Left ventricle myocardium inferior (tissue), 1 donor: ENCODE data around the gene SRSF4. TPM values are rescaled to one million over a fixed set of nuclear protein-coding genes. Genes with fewer than 3 reads are reported as not detected.

Source experiments
- DNase-seq: peaks from one replicate; pipeline ENCODE4 v3.0.0-alpha.2; 2020
- H3K27ac ChIP-seq: fragments of 200-600 bp; replicated peaks from 2 replicates; pipeline ENCODE4 v1.8.0; 2021
- H3K27me3 ChIP-seq: fragments of 200-600 bp; 2 replicates; pipeline ENCODE4 v1.8.0; 2021; ENCODE audit warnings: low read depth
- H3K36me3 ChIP-seq: fragments of 200-600 bp; 2 replicates; pipeline ENCODE4 v1.8.0; 2021
- H3K4me1 ChIP-seq: fragments of 200-600 bp; 2 replicates; pipeline ENCODE4 v1.8.0; 2021
- H3K4me3 ChIP-seq: fragments of 200-600 bp; 2 replicates; pipeline ENCODE4 v1.8.0; 2021; ENCODE audit warnings: mild to moderate bottlenecking, moderate library complexity
- H3K9me3 ChIP-seq: fragments of 200-600 bp; replicated peaks from 2 replicates; pipeline ENCODE4 v1.8.0; 2021
- CTCF ChIP-seq: fragments of 200-600 bp; IDR thresholded peaks from 2 replicates; pipeline ENCODE4 v1.8.0; 2021; ENCODE audit warnings: antibody characterized with exemption, mild to moderate bottlenecking, borderline replicate concordance
- intact Hi-C: fragments of 100-400 bp; cut with micrococcal nuclease; formaldehyde crosslinking; loops from one replicate; pipeline ENCODE4 v1.11.0; 2022
- total RNA-seq: library from RNA; stranded (reverse); fragmentation: NEBNext Ultra II Directional; extraction: Animal tissue kit (Norgen Biotek cat#: 25700); gene quantifications from one replicate; pipeline ENCODE4 v1.2.1, GENCODE V29; 2021
- donor health status: DM: no; HTN: yes; CAD: no; lungs with severe emphysema.

SRSF4 gene
- total RNA-seq, 1 donor from 2014 or later = 51.1 TPM

GRCh38 chr1:29190718-29191117, 9.0 kb upstream of the SRSF4 start:
- H3K4me3 ChIP-seq = no peak overlapping the region
- intact Hi-C loops = no loop called here
- peaks cover 1% of the 10 kb centered on the region for H3K4me1 ChIP-seq
- no peak for DNase-seq
- no peaks in the 10 kb centered on the region for H3K9me3 ChIP-seq
- H3K36me3 ChIP-seq = peaks cover 29% of the 10 kb centered on the region
- no peaks in the 10 kb centered on the region for H3K27me3 ChIP-seq
- H3K27ac ChIP-seq = no peak overlapping the region
- no peak for TF ChIP-seq CTCF

GRCh38 chr1:29186707-29187106, 5.0 kb upstream of the SRSF4 start:
- TF ChIP-seq CTCF = no peak
- H3K36me3 ChIP-seq = no peaks in the 10 kb centered on the region
- peaks cover 9% of the 10 kb centered on the region for H3K4me1 ChIP-seq
- H3K9me3 ChIP-seq = no peaks in the 10 kb centered on the region
- H3K27me3 ChIP-seq = no peaks in the 10 kb centered on the region
- H3K4me3 ChIP-seq = no peak overlapping the region
- H3K27ac ChIP-seq = no peak overlapping the region
- intact Hi-C loops = no loop called here
- DNase-seq = no peak

DNA sequence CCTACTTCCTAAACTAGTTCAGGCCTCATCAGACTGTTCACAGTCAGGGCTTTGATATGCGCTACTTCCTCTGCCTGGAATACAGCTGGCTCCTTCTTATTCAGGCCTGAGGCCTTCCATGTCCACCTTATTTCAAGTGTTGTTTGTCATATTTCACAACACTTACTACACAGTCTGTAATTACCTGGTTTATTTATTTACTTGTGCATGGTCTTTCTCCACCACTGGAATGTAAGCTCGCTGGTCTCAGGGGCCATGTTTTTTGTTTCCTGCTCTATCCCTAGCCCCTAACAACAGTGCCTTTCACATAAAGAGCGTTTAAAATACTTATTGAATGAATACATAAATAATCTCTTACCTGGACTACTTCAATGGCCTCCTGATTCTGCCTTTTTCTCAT, 4.6 kb upstream of the SRSF4 start:
- H3K4me3 ChIP-seq = no peak overlapping the region
- H3K4me1 ChIP-seq = peaks cover 13% of the 10 kb centered on the region
- no peak overlapping the region for H3K27ac ChIP-seq
- no peak for TF ChIP-seq CTCF
- H3K9me3 ChIP-seq = no peaks in the 10 kb centered on the region
- intact Hi-C loops = no loop called here
- no peaks in the 10 kb centered on the region for H3K27me3 ChIP-seq
- H3K36me3 ChIP-seq = no peaks in the 10 kb centered on the region
- DNase-seq = no peak

GRCh38 chr1:29183287-29183686, 1.6 kb upstream of the SRSF4 start:
- intact Hi-C loops = no loop called here
- no peak overlapping the region for H3K27ac ChIP-seq
- TF ChIP-seq CTCF = no peak
- H3K4me1 ChIP-seq = peaks cover 42% of the 10 kb centered on the region
- no peak for DNase-seq
- H3K9me3 ChIP-seq = no peaks in the 10 kb centered on the region
- no peak overlapping the region for H3K4me3 ChIP-seq
- H3K27me3 ChIP-seq = no peaks in the 10 kb centered on the region
- peaks cover 6% of the 10 kb centered on the region for H3K36me3 ChIP-seq

DNA sequence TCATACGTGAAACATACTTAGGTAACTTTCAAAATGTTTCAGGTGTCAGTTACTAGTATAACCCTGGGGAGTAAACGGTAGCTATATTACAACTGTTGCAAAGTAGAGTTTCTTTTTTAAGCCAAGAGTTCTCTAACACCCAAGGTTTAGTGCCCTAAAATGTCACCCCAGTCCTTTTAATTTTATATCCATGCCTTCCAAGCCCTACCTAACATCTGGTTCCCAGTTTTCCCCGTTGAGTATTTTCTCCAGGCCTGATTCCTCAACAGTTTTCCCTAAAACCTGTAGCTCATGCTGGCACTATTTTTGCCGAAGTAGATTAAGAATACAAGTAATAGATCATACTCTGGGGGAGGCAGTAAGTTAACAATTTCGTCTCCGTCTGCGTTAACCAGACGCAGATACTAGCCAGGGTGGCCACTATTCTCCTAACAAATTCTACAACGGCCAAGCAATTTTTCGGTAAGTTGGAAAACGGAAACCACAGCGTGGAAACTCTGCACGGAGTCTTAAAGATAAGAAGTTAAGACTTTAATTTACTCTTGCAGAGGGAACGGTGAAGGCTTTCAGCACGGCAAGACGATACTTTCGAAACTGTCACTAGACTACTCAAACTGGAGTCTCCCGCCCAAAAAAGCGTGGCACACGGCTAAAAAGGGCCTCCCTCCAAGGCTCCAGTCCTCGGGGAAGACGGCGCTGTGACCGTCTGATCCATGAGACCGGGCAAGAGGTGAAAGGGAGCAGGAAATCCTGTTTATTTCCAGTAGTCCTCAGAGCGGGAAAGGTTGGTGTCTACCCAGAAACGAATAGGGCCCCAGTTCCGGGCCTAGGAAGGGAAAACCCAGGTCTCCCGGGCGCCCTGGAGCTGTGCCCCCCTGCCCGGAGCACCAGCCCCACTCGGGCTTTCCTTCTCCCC, 945 bp downstream of the SRSF4 start:
- Histone ChIP-seq H3K4me1 (peaks cover 67% of the 10 kb centered on the region), H3K27me3 (no peaks in the 10 kb centered on the region), H3K4me3 (peak overlapping the region; percentile 99), H3K36me3 (peaks cover 6% of the 10 kb centered on the region), H3K27ac (peak overlapping the region; percentile 100), H3K9me3 (no peaks in the 10 kb centered on the region)
- intact Hi-C loops = no loop called here
- no peak for DNase-seq
- no peak for TF ChIP-seq CTCF
